Activated T-helper 1 cell treated with anti-CD3 and anti-CD28 coated beads, Interleukin-2, amount 50 U/mL, for 16 hours (primary cell): ENCODE results near the gene CACNA2D3.

ENCODE experiments used
- DNase-seq, 2 donors: peaks; one replicate each; pipeline ENCODE4 v3.0.0-alpha.2; 2020; ENCODE audit warnings: low read depth in 1 of 2, low spot score in 1 of 2

CACNA2D3 gene

GRCh38 chr3:54717506-54717905 lies 595.2 kb downstream of the CACNA2D3 start:
- DNase-seq: no peak

- DNase-seq: no peak
Measured at GRCh38 chr3:54719914-54720313, 597.6 kb downstream of the CACNA2D3 start.

GRCh38 chr3:54720604-54721003 lies 598.3 kb downstream of the CACNA2D3 start:
- DNase-seq: no peak

GRCh38 chr3:54731732-54732445 lies 609.5 kb downstream of the CACNA2D3 start:
- no peak for DNase-seq

DNA sequence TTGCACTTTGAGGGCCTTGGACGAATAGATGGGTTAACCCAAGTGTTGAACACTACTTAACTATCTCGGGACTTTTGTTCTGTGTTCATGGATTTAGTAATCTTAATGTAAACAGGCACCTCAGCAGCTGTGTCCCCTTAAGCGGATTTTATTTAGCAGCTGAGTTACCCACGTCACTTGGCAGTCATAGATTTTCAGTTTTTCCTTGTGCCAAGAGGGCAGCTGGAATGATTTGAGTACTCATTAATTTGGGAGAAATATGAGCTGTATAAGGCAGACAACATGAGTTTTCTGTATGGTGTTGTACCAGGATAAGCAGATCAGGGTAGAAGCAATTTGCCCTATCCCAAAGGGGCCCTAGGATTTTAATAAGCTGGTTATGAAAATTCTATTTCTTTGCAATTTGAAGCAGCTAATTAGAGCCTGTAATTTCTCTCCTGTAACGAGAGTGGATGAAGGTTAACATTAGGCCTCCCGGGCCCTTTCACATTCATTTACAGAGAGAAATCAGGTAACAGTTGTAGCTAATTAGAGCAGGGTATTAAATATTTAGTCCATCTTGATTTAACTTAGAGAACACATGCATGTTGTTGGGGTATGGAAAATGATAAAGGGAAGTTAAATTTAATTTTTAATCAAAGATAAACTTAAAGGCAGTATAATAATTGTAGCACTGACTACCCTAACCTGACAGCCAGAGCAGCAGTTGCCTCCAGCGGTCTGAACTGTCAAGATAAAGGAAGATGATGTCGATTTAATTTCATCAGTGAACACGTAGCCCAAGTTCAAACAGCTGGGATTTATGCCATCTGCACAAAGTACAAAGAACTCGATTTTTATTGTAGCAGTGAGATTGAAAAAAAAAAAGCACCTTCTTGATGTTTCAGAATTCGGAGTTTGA lies 611.0 kb downstream of the CACNA2D3 start:
- no peak for DNase-seq

DNA sequence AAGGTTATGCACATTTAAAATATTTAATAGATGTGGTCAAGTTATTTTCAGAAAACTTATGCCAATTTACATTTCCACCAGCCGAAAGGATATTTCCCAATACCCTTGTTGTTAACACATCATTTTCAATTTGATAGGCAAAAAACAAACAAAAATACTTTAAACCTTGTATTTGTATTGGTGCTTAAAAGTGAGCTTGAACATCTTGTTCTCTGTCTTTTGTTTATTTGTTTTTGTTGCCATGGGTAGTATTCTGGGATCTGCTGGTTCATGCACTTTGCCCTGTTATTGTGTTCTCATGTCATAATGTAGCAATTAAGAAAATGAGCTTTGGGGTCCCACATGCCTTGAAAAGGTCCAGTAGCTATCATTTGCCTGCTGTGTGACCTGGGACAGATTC lies 614.1 kb downstream of the CACNA2D3 start:
- DNase-seq: no peak

DNA sequence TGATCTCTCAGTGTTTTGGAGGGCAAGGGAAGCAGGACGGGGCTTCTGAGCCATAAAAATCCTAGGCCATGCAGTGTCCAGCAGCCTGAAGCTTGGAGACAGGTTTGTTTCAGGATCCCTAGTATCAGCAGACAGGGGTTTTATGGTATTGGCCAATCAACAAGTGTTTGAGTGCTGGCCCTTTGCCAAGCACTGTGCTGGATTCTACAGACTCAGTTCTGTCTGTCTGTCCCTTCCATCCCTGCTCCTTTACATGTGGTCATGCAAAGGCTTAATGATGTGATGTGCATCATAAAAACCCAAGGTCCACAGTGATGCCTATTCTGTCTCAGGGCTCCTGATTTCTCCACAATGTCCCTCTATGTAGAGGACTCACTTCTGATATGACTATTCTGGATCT lies 621.4 kb downstream of the CACNA2D3 start:
- DNase-seq: no peak

DNA sequence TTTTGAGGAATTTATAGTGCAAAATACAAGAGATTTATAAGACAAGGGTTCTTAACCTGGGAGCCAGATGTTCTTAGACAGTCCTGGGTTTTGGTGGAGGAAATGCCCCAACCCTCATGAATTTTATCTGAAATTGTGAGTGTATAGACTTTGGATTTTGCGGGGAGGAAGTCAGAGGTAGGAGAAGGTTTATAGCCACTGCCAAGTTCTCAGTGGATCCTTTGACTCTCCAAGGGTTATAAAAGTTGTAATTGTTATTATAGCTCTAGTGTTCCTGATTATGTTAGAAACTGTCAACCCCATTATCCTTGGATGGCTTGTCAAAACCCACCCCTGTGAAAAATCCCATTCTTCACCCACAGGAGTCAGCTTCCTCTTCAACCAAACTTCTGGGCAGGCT lies 621.9 kb downstream of the CACNA2D3 start:
- DNase-seq: no peak

DNA sequence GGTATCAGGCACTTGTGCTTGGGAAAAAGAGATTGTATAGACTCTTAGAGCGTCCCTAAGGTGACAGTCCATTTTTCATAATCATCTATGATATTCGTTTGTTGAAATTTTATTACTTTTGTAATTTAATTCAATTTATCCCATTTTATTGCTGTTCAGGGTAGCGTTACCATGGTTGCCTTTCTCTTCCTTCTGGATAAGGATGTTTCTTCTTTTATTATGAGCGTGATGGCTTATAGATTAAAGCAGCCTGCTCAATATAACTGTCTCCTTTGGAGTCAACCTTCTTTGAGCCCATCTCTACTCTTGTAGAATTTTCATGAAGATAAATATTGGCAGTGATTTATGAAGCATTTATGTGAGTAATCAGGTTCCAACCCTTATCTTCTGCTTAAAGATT lies 623.5 kb downstream of the CACNA2D3 start:
- DNase-seq: no peak

DNA sequence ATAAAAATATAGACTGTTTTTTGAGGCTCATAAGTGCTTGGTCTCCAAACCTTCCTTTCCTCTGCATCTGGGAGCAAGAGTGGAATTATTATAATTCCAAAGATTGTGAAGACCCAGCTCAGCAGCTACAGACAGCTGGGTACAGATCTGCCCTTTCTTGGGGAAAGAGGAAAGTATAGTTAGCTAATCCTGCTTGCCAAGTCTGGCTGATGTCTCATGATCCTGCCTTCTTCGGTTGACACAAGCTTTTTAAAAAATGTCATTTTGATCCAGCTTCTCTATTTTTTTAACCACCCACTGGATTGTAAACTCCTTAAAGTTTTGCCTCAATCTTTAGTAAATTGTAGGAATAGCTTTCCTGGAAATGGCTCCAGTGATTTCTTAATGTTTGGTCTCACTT lies 624.4 kb downstream of the CACNA2D3 start:
- no peak for DNase-seq

DNA sequence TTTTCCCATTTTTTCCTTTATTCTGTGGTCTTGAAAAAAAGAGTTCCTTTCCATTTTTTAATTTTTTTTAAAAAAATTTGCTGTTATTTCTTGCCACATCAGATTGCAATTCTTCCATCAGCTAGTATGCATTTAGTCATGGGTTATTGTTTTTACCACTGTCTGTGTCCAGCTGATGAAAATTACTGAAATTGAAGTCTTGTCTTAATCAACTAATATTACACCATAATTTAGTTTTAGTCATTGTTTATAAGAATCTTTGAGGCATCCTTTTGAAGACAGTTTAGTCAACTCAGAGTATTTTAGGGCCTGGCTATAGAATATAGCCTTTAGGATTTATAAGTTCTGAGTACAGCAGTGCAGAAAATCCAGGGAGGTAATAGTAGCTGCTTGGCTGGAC lies 633.4 kb downstream of the CACNA2D3 start:
- no peak for DNase-seq

- no peak for DNase-seq
Measured at GRCh38 chr3:54756330-54756731, 634.0 kb downstream of the CACNA2D3 start.

- no peak for DNase-seq
Measured at GRCh38 chr3:54758461-54758860, 636.1 kb downstream of the CACNA2D3 start.

DNA sequence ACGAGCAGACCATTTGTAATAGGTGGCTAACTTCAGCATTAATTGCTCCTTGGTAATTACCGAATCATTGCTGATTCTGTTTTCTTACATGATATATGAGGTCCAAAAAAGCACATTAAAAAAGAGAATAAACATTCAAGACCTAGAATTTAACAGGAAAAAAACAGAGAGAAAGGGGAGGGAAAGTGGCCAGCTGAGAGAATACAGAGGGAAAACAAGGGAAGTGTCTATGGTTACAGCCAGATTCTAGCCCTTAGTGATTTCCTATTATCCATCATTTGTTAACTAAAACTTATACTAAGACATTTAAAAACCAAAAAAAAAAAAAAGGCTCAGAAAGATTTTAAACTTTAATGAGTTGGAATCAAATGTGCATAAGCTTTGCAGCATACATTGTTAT lies 636.8 kb downstream of the CACNA2D3 start:
- no peak for DNase-seq

DNA sequence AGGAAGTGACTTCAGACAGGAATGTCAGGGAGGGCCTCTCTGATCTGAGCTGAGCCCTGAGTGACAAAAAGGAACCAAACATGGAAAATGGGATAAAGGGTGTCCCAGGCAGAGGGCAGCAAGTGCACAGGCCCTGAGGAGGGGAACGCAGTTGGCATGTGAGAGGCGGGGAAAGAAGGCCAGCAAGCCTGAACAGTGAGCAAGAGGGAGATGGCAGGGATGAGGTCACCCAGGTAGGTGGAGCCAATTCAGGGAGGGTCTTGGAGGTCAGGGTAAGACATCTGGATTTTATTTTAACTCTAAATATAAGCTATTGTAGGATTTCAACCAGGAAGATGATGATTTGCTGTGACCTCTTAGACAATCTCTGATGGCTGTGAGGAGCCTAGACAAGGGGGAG lies 637.8 kb downstream of the CACNA2D3 start:
- no peak for DNase-seq

GRCh38 chr3:54761637-54762036 lies 639.3 kb downstream of the CACNA2D3 start:
- DNase-seq: no peak

GRCh38 chr3:54764911-54765310 lies 642.6 kb downstream of the CACNA2D3 start:
- DNase-seq: no peak

GRCh38 chr3:54771050-54771449 lies 648.7 kb downstream of the CACNA2D3 start:
- DNase-seq: no peak

GRCh38 chr3:54772051-54772450 lies 649.7 kb downstream of the CACNA2D3 start:
- DNase-seq: no peak

- no peak for DNase-seq
Measured at GRCh38 chr3:54772746-54773145, 650.4 kb downstream of the CACNA2D3 start.

DNA sequence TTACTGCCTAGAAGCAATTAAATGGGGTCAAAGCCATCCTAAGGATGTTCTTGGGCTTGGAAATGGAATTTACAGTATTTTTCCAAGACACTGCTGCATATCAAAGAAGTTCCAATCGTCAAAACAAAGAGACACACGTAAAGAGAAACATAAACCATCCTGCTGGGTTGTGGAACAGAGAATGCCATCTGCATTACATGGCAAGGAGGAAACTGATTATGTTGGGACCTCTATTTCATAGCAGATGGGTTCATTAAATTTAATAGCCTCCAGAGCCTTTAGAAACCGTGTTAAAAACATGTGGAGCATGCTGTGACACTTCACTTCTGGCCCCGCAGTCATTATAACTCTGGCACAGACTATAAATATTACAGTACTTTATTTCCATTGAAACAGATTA lies 650.9 kb downstream of the CACNA2D3 start:
- no peak for DNase-seq

DNA sequence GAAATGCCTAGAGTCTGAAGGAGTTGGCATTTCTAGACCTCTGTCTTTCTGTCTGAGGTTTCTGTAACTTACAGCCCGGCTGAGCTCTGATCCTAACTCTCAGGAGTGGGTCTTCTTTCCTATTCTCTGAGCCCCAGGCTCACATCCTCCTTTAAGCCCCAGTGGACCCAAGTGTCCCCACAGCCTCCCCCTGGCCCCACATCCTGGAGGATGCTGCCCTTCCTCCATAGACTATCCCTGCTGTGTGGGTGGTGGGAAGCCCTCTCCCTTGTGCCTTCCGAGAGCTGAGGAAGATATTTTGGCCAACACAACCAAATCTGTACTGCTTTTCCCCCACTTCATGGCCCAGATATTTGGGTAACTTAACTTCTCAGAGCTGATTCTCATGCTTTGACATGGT lies 654.2 kb downstream of the CACNA2D3 start:
- DNase-seq: no peak

GRCh38 chr3:54777141-54777540 lies 654.8 kb downstream of the CACNA2D3 start:
- DNase-seq: no peak
